Stimulated activated CD8-positive, alpha-beta memory T cell treated with anti-CD3 and anti-CD28 coated beads, Interleukin-12 subunit alpha, Interleukin-12 subunit beta, amount 100 ng/mL, for 1 hour (primary cell): ENCODE data around the gene CEP44.
"Not testable (repeated sequence)": the region's sequence is repeated elsewhere in the genome, so short reads cannot be mapped to it uniquely, and the experiment has no call there.

ENCODE experiments used
- DNase-seq: peaks from one replicate; pipeline ENCODE4 v3.0.0-alpha.2; 2020; ENCODE audit warnings: low read depth

Gene CEP44

GRCh38 chr4:174279433-174280155 lies 4.1 kb upstream of the CEP44 start:
- DNase-seq: no peak

DNA sequence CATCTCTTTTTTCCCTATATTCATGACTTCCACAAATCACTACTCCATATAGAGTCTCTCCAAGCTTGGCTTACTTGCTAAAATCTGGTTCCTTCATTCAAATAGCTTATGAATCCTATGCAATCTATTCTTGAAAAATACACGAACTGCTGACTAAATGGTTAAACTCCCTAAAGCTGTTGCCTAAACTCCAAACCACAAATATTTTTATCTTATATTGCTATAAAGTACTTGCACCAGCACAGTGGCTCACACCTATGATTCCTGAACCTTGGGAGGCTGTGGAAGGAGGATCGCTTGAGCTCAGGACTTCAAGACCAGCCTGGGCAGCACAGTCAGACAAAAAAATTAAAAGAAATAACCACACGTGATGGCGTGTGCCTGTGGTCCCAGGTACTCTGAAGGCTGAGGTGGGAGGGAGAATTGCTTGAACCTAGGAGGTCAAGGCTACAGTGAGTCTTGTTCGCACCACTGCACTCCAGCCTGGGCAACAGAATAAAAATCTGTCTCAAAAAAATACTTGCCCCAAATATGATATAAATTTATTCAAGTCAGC lies 2.5 kb upstream of the CEP44 start:
- DNase-seq: no peak

DNA sequence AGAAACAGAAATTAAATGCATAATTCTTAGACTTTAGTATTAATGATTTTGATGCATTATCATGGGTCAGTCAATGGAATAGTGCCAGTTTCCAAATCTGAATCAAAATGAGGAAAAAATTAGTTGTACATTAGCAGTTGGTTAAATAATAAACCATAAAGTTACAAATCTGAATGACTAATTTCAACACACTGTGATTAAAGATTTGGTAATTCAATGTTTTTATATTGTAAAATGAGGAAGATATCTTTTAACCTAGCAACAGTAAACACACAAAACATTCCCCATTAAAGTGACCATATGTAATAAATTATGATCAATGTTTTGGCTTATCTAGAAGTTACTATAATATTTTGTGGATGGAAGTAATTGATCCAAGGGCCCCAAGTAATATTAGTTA lies 1.8 kb upstream of the CEP44 start:
- DNase-seq: no peak

DNA sequence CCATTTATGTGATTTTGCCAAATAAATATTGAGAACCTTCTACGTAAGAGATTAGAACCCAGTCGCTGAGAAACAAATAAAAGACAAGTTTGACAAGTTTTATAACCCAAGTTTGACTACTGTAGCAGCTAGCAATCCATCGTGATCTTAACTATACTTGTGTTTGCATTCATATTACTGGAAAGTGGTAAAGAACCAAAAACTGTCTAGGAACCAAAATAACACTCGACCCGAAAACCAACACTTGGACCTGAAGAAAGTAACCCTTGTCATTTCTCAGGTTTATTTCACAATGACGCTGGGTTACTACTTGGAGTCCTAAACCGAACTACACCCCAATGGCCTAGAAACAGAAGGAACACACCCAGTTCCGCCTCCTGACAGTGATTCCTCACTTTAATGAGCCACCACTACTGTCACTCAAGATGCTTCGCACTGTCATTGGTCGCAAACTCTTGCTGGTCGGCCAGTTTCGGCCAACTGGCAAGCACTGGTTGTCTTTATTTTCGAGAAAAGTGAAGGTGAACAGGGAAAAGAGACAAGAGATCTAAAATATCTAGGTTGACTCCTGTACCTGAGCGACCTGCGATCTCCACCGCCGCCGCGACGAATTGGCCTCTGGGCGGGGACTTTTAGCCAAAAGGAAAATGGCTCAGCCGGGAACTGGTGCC lies 740 bp upstream of the CEP44 start:
- DNase-seq: peak; percentile 60

GRCh38 chr4:174284487-174284886 lies 776 bp downstream of the CEP44 start:
- DNase-seq: no peak

DNA sequence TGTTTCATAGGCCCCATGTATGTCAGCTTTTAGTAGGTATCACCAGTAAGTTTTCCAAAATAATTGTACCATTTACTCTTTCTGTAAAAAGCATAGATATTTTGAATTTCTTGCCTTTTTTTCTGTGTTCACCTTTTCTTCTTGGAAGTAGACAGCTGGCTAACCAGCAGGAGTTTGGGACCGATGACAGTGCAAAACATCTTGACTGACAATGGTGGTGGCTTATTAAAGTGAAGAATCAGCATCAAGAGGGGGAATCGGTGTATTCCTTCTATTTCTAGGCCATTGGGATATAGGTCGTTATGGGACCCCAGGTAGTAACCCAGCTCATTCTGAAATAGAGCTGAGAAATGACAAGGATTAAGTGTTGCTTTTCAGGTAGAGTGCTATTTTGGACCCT lies 3.2 kb downstream of the CEP44 start:
- no peak for DNase-seq

DNA sequence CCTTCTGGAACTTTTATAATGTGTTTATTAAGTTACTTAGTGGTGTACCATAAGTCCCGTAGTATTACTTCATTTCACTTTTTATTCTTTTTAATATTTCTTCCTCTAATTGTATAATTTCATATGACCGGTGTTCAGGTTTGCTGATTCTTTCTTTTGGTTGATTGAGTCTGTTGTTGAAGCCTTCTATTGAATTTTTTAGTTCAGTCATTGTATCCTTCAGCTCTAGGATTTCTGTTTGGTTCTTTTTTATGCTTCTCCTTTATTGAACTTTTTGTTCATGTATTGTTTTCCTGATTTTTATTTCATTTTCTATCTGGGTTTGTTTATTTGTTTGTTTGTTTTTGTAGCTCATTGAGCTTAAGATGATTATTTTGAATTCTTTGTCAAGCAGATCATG lies 8.8 kb downstream of the CEP44 start:
- DNase-seq: no peak

- not testable (repeated sequence) for DNase-seq
These were observed 10.9 kb downstream of the CEP44 start for GRCh38 chr4:174294641-174295040.

- not testable (repeated sequence) for DNase-seq
These were observed 11.4 kb downstream of the CEP44 start for GRCh38 chr4:174295142-174295541.

- DNase-seq: no peak
These were observed 20.0 kb downstream of the CEP44 start for GRCh38 chr4:174303687-174304086.

GRCh38 chr4:174304664-174305063 lies 21.0 kb downstream of the CEP44 start:
- no peak for DNase-seq

DNA sequence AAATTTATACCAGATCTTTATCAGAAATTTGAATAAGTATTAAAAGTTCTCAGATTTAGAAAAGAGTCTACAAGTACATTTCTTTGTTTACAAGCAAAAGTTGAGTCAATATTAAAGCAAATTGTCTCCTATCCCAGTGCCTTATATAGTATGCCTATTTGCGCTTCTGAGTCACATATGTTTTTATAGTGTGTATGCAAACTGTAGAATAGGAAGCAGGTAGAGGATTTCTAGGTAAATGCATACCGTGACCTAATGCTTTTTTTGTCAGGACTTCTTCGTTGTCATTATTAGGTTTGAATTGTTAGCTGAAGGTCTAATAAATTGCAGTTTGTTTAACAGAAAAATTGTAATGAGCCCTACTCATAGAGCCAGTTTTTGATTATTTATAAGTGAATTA lies 22.2 kb downstream of the CEP44 start:
- no peak for DNase-seq

DNA sequence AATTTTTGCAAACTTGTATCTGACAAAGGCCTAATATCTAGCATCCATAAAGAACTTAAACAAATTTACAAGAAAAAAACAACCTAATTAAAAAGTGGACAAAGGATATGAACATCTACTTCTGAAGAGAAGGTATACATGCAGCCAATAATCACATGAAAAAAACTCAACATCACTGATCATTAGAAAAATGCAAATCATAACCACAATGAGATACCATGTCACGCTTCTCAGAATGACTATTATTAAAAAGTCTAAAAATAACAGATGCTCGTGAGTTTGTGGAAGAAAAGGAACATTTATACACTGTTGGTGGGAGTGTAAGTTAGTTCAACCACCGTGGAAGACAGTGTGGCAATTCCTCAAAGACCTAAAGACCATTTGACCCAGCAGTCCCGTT lies 24.0 kb downstream of the CEP44 start:
- no peak for DNase-seq

GRCh38 chr4:174312993-174313392 lies 29.3 kb downstream of the CEP44 start:
- DNase-seq: no peak

GRCh38 chr4:174314274-174314673 lies 30.6 kb downstream of the CEP44 start:
- DNase-seq: no peak

GRCh38 chr4:174314770-174315169 lies 31.1 kb downstream of the CEP44 start:
- DNase-seq: no peak

DNA sequence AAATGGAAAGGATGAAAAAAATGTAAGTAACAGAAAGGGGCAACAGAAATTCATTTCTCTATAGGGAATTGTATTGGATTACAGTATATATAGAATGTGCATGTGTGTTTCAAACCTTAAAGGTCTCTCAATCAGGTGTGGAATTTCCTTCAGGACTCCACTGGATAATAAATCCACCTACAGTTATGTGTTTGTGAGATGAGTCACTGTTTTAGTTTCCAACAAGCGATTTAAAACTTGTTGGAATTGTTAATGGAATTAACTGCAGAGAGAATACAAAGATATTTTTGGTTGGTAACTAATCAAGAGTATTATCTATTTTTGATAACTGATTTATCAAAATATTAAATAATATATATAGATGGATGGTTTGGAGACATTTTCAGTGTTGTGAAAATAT lies 32.8 kb downstream of the CEP44 start:
- no peak for DNase-seq

- no peak for DNase-seq
These were observed 33.2 kb downstream of the CEP44 start for GRCh38 chr4:174316954-174317353.

DNA sequence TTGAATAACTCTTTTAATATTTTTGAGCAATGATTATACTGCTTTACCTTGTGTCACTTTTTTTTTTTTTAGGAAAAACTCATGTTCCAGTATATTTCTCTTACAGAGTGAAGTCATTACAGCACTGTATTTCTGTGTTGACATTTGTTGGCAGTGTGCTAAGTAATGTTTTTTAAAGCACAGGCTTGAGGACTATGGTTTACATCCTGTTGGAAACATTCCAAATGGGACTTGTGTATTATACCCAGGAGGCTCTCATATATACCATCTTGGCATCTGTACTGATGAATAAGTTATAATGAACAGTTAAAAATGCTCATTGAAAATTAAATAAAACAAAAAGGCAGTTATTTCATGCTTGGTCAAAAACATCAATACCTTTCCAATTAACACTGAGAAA lies 33.8 kb downstream of the CEP44 start:
- DNase-seq: no peak

- no peak for DNase-seq
These were observed 35.4 kb downstream of the CEP44 start for GRCh38 chr4:174318829-174319764.

DNA sequence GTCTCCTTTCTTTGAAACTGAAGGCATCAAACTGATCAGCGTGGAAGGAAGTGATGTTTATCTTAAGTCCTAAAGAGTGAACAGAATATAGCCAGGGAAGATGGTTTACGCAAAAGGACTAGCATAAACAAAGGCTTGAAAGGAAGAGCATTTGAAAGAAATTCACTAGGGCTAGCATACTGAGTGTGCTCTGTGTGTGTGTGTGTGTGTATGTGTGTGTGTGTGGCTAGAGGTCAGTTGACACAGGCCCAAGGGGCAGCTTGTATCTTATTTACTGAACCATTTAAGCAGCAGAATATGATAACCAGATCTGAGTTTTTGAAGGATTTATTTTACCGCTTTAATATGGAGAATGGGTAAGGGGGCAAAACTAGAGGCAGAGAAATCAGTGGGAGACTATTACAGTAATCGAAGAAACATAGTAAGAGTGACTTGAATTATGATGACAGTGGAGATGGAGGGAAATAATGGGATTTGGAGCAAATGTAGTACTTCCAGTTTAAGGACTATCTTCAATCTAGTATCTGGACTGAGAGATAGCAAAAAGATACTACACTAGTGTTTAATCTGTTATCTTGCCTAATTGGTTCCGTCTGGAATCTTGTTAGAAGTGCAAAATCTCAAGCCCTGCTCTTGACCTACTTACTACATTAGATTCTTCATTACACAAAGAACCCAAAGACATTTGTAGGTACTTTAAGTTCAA lies 36.9 kb downstream of the CEP44 start:
- no peak for DNase-seq

DNA sequence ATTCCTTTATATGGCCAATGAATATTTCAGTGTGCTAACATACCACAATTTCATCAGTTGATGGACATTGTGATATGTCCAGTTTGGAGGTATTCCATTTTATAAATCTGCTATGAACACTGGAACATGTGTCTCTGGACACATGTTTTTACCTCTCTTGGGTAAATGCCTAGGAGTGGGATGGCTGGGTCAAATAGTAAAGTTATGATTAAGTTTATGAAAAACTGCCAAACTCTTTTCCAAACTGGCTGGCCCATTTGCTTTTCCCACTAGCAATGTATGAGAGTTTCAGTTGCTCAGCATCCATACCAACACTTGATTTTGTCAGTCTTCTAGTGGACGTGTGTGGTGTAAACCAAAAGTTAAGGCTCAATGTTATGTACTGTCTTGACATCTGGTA lies 40.5 kb downstream of the CEP44 start:
- DNase-seq: no peak
